DMS 273 (cell line): ENCODE results near the gene TMEM163.
A peak's percentile ranks its signal among the peaks of the same experiment; 100 is the strongest.

ENCODE experiments used
- DNase-seq: peaks from one replicate; lab custom pipeline; 2025; ENCODE audit not compliant: unreplicated experiment; lab: John Stamatoyannopoulos, UW

Gene TMEM163

DNA sequence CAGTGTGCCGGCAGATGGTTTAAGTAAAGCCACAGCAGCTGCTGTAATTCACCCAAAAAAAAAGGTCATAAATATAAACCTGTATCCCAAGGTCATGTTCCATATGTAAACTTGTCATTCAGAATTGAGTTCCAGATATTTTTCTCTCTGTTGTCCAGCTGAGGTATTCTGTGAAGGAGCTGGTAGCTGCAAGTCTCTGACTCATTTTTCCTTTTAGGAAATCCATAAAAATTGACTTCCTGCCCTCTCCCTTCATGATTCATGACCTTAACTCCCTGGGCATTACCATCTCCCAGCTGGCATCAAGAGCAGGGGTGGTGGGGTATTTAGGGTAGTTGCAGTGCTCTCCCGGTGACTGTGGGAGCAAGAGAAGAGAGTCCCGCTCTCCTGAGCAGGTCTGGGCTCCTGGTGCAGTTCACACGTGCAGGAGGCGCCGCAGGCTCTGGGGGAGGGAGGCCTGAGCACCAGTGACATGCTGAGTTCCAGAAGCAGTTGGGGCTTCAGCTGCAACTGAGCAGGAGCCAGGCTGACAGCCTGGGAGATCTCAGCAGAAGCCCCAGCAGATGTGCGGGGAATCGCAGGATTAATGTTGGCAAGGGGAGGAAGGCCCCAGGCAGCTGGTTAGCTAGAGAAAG is 272.3 kb downstream of the TMEM163 start:
- peak; percentile 95 for DNase-seq

DNA sequence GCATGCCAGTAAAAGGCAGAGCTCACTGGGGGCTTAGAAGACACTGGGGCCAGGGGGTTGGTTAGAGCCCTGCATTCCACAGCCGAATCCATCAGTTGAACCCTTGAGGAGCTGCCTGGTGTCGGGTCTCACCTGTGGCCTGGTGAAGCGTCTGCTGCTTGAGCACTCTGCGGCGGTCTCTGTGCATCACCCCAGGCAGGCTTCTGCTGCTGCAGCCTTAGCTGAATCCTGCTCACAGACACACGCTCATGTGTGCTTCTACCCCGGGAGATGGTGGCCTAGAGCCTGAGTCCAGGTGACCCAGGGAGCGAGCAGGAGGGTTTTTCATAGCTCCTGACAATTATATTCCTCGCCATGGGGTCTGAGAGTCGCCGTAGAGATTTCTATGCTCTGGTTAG is 272.8 kb downstream of the TMEM163 start:
- no peak for DNase-seq

DNA sequence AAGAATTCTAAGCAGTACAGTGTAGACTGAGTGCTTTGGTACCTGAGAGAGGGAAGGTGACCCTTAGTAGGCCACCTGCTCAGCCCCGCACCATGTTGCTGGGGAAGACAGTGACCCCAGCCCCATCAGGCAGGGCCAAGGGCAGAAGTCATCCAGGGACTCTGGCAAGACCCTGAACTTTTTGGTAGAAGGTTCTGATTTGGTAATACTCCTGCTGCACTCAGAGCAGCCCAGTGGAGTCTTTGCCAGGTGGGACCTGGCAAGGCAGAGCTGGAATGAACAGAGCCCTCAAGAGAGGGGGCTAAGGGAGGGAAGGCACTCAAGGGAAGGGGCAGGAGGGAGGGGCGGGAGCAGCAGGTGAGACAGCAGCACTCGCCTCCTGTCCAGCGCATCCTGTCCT is 273.7 kb downstream of the TMEM163 start:
- no peak for DNase-seq

DNA sequence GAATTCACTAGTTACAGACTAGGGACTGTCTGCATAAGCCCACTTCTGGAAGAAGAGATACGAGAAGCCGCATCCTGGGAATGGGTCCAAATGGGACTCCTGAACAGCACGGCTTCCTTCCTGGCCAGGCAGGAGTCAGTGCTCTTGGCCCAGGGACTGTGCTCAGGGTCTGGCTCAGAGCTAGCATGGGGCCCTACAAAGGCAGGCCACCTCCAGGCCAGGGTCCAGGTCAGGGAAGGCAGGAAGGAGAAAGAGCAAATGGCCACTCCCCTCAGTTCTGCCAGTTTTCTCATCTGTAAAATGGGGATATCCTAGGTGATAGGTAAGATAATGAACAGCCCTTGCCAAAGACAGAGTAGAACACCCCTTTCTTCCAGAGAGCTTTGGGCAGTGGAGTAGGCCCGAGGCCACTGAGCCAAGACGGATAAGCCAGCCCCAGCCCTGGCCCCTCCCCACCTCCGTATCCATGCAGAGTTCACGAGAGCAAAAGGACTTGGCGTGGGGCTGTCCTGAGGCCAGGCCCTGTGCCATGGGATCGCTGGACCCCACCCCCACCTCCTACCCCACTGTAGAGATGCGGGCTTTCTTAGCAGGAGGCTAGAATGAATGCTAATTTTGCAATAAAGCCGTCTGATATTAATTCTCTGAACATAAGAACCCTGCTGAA is 274.9 kb downstream of the TMEM163 start:
- no peak for DNase-seq

DNA sequence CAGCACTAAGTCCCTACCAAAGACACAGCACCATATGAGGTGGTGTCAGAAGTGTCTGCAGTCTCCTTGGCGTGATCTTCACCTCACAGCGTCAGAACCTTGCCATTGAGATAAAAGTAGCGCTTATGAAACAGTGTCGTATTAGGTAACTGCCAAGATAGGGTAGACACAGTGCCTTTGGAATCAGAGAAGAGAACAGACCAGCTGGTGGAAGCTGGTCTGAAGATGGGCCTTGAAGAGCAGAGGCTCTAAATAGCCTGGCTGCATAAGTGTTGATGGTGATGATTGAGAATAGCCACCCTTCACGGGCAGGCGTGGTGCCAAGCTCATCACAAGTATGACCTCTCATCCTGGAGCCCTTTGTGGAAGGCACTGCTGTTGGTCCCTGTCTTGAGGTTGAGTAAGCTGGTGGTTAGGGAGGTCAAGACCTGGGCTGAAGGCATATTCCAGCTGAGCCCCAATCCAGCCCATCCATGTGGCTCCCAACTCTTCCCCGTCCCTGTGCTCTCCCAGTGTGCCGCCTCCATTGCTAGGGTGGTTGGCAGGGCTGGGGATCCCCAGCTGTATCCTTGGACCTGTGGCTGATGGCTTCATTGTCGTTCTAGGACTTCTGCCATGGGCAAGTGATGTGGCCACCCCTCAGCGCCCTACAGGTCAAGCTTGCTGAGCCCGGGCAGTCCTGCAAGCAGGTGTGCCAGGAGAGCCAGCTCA is 277.5 kb downstream of the TMEM163 start:
- no peak for DNase-seq

DNA sequence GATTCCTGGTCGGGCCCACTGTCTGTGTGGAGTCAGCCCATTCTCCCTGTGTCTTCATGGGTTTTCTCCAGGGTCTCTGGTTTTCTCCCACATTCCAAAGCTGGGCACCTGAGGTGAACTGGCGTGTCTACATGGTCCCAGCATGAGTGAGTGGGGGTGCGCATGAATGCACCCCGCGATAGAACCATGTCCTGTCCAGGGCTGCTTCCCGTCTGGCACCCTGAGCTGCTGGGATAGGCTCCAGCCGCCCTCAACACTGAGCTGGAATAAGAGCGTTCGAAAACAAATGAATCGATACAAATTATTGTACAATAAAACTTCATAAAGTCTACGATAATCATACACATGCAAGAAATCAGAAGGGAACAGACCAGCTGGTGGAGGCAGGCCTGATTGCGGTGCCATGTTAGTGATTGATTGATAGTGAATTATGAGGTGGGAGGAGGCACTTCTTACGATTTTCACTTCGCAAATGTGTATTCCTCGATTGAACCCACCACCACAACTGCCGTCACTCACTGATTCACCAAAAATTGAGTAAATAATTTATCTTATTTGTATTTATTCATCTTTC is 278.4 kb downstream of the TMEM163 start:
- no peak for DNase-seq

DNA sequence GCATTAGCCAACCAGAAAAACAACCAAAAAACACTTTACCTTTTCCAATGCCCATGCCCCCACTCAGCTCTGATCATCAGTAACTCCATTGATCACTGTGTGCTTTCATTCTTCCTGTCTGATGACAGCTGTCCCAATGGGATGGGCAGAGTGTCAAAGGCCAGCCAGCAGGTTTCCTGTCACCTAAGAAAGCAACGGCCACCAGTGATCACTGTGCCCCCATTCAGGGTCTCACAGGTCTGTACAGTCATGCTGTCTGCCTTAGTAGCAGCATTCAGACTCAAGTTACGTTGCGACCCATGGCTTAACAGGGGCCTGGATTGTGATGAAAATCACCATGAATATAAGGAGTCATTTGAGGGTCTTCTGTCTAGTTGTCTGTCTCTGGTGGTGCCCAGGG is 280.4 kb downstream of the TMEM163 start:
- no peak for DNase-seq

GRCh38 chr2:134436706-134437105 is 282.1 kb downstream of the TMEM163 start:
- no peak for DNase-seq

- no peak for DNase-seq
These were observed 282.9 kb downstream of the TMEM163 start for GRCh38 chr2:134435936-134436335.

GRCh38 chr2:134435505-134435904 is 283.3 kb downstream of the TMEM163 start:
- DNase-seq: peak; percentile 5

DNA sequence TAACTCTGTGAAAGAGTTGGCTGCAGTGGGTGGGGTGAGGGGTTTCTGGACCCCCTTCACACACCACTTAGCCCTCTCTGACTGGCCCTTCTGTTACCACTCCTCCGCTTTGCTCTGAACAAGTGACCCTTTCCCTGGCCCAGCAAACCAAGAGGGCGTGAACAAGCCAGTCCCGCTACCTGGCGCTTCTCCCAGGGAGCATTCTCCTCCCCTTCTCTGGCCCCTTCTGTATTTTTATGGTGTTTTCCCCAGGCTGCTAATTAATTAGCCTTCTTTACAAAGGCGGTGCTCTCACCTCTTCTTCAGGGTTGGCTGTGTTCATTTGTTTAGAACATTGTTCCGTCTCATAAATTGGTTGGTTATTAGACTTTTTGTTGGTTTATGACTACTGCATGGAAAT is 284.8 kb downstream of the TMEM163 start:
- no peak for DNase-seq

- no peak for DNase-seq
These were observed 285.3 kb downstream of the TMEM163 start for GRCh38 chr2:134433469-134433868.

DNA sequence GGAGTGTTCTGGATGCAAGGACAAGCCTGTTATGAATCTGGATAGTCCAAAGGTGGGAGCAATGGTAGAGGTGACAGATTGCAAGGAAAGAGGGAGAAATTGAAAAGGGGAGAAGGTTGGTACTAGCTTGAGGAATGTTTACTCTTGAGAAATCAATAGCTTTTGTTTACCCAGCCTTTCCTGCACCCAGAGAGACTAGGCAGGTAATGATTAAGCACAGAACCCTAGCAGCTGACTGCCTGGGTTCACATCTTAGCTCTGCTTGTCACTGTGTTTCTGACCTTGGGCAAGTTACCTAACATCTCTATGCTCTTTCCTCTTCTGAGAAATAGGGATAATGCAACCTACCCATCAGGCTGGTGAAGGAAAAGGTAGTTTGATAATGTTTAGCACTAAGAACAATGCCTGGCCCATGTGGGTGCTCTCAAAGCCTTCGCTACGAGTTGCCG is 286.3 kb downstream of the TMEM163 start:
- DNase-seq: no peak

GRCh38 chr2:134431838-134432434 is 286.9 kb downstream of the TMEM163 start:
- DNase-seq: no peak

DNA sequence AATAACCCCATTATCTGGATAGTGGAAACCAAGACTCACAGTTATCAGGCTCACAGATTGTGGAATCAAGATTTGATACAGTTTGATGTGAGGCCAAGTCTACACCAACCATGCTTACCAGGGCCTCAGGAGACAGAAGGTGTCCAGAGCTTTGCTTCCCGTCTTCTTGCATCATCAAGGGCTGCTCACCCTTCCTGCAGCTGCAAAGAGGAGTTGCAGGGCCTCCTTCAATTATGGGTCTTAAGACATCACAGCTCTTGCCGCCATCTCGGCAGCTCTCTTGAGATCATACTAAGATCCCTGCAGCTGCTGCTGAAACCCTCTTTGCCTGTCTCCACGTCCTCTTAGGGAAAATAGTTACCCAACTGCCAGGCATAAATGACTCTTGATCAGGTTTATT is 288.9 kb downstream of the TMEM163 start:
- DNase-seq: no peak

GRCh38 chr2:134426721-134427120 is 292.1 kb downstream of the TMEM163 start:
- no peak for DNase-seq

DNA sequence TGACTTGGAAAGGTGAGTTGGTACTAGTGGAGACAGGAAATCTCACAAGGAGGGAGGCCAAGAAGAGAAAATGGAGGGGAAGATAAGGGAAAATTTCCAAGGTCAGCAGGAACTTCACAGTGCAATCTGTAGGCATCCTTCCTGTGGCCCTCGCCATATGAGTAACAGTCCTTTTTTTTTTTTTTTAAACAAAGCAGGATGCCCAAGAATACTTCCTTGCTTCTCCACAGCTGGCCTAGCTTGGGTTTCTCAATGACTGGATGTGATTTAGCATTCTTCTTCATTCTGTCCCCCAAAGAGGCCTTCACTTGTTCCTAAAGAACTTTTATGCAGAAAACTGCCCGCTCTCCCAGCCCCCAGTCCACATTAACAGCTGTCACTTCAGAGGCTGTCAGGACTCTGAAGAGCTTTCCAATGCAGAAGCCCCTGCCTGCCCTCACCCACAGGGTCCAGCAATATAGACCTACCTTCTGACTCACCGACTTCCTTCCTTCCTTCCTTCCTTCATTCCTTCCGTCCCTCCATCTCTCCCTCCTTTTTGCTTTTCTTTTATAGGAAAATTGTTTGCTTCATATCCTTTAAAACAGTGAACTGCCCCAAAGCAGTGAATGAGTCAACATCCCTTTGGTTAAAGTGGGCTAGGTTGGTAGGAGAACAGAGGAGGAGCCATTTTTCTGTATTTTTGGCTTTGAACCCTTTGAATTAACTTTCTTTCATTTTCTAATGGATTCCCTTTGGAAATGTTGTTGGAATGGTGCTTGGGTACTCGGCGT is 292.9 kb downstream of the TMEM163 start:
- DNase-seq: no peak

DNA sequence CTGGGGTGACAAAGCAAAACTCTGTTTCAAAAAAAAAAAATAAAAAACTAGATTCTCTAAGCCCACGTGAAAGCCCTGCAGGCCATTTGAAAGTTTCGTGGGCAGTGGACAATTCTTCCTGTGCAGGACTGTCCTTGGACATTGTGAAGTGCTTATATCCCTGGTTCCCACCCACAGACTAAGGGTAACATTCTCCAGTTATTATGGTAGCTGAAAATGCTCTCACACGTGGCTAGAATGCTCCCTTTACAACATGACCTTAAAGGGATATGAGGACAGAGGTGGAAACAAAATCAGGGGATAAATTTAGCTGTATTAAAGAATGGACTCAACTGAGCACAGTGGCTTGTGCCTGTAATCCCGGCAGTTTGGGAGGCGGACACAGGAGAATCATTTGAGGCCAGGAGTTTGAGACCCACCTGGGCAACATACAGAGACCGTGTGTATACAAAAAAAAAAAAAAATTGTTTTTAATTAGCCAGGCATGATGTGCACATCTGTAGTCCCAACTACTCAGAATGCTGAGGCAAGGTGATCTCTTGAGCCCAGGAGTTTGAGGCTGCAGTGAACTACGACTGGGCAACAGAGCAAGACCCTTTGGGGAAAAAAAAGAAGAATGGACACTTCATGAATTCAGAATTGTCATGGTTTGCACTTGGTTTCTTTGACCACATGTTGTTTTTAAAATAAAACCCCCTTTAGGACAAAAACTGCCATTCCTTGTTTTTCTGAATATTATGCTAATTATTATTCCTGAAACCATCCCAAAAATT is 297.1 kb downstream of the TMEM163 start:
- no peak for DNase-seq

GRCh38 chr2:134420920-134421319 is 297.9 kb downstream of the TMEM163 start:
- DNase-seq: no peak

GRCh38 chr2:134420259-134420658 is 298.5 kb downstream of the TMEM163 start:
- DNase-seq: no peak
